ENCODE data around the gene GPANK1. TPM values are rescaled to one million over a fixed set of nuclear protein-coding genes. Genes with fewer than 3 reads are reported as not detected.
A peak's percentile ranks its signal among the peaks of the same experiment; 100 is the strongest.

The GPANK1 gene
- total and polyA plus RNA-seq, 2 of the 13 experiments (the other 11 are each of a cell fraction or from before 2014, with no cell fraction given), result 15.4 to 22.8 TPM

DNA sequence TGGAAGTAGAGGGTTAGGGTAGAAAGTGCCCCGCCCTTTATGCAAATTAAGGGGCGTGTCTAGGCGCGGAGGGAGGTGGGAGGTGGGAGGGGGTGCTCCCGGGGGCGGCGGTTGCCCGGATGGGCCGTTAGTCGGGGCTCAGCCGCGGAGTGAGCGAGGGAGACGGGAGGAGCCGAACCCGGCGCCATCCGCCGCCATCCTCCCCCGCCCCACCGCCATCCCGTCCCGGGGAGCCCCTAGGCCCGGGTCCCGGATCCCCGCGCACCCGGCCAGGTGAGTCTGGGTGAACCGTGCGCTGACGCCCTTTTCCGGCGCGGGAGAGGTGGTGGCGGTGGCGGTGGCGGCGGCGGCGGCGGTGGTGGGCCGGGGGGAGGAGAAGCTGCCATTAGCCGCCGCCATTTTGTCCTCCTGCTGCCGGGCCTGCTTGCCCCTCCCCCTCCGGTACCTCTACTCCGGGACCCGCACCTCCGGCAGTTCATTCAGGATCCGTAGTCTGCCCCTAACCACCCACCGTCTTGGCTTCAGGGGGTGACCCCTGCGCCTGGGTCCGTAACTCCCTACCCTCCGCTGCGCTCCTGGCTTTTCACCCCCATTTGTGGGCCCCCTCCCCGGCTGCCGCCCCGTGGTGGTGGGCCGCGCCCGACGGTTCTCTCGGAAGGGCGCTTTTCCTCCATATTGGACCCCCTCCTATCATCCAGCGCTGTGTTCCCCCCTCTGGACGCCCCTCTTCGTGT, 44.0 kb downstream of the GPANK1 start, which contains the start of gene PRRC2A (continued):
- TF ChIP-seq, protein P1, sequence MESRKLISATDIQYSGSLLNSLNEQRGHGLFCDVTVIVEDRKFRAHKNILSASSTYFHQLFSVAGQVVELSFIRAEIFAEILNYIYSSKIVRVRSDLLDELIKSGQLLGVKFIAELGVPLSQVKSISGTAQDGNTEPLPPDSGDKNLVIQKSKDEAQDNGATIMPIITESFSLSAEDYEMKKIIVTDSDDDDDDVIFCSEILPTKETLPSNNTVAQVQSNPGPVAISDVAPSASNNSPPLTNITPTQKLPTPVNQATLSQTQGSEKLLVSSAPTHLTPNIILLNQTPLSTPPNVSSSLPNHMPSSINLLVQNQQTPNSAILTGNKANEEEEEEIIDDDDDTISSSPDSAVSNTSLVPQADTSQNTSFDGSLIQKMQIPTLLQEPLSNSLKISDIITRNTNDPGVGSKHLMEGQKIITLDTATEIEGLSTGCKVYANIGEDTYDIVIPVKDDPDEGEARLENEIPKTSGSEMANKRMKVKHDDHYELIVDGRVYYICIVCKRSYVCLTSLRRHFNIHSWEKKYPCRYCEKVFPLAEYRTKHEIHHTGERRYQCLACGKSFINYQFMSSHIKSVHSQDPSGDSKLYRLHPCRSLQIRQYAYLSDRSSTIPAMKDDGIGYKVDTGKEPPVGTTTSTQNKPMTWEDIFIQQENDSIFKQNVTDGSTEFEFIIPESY (CRISPR knock-in tag; IDR thresholded peaks at IDR 0.05), result 0 out of 2 replicates have a peak, but pooled peaks have one; percentile 23
- no peak for TF ChIP-seq ZNF530 (CRISPR knock-in tag; IDR thresholded peaks at IDR 0.05; ENCODE audit: low read depth)
- no peak for TF ChIP-seq JARID2 (CRISPR knock-in tag; IDR thresholded peaks at IDR 0.05; ENCODE audit: insufficient replicate concordance)
- TF ChIP-seq MEIS1 (CRISPR knock-in tag; IDR thresholded peaks at IDR 0.05; ENCODE audit: borderline replicate concordance), result no peak; the same call in 1 of the 2 replicates
- no peak for TF ChIP-seq KLF13 (CRISPR knock-in tag; IDR thresholded peaks at IDR 0.05)
- TF ChIP-seq MIER2 (CRISPR knock-in tag; IDR thresholded peaks at IDR 0.05), result no peak
- TF ChIP-seq, protein P2, sequence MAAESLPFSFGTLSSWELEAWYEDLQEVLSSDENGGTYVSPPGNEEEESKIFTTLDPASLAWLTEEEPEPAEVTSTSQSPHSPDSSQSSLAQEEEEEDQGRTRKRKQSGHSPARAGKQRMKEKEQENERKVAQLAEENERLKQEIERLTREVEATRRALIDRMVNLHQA (CRISPR knock-in tag; IDR thresholded peaks at IDR 0.05), result no peak
- TF ChIP-seq, protein P3, sequence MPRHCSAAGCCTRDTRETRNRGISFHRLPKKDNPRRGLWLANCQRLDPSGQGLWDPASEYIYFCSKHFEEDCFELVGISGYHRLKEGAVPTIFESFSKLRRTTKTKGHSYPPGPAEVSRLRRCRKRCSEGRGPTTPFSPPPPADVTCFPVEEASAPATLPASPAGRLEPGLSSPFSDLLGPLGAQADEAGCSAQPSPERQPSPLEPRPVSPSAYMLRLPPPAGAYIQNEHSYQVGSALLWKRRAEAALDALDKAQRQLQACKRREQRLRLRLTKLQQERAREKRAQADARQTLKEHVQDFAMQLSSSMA (CRISPR knock-in tag; IDR thresholded peaks at IDR 0.05), result no peak; the same call in 1 of the 2 replicates
- TF ChIP-seq ZKSCAN1 (IDR thresholded peaks at IDR 0.05; ENCODE audit: low read length), result no peak
- no peak for TF ChIP-seq ZNF292 (CRISPR knock-in tag; IDR thresholded peaks at IDR 0.05; ENCODE audit: borderline replicate concordance, low read depth)
- no peak for TF ChIP-seq ETV5 (CRISPR knock-in tag; IDR thresholded peaks at IDR 0.05; ENCODE audit: borderline replicate concordance)
- no peak; the same call in 1 of the 2 replicates for TF ChIP-seq ZNF589 (CRISPR knock-in tag; conservative IDR thresholded peaks at IDR 0.05)
- 0 out of 2 replicates have a peak, but pooled peaks have one; percentile 11 for TF ChIP-seq ZNF34 (CRISPR knock-in tag; IDR thresholded peaks at IDR 0.05; ENCODE audit: borderline replicate concordance)
- TF ChIP-seq, protein P4, sequence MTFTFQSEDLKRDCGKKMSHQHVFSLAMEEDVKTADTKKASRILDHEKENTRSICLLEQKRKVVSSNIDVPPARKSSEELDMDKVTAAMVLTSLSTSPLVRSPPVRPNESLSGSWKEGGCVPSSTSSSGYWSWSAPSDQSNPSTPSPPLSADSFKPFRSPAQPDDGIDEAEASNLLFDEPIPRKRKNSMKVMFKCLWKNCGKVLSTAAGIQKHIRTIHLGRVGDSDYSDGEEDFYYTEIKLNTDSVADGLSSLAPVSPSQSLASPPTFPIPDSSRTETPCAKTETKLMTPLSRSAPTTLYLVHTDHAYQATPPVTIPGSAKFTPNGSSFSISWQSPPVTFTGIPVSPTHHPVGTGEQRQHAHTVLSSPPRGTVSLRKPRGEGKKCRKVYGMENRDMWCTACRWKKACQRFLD (CRISPR knock-in tag; IDR thresholded peaks at IDR 0.05; ENCODE audit: borderline replicate concordance), result no peak; the same call in 1 of the 2 replicates
- TF ChIP-seq HCFC1 (IDR thresholded peaks at IDR 0.05; ENCODE audit: low read depth, low read length), result no peak
- TF ChIP-seq, protein P5, sequence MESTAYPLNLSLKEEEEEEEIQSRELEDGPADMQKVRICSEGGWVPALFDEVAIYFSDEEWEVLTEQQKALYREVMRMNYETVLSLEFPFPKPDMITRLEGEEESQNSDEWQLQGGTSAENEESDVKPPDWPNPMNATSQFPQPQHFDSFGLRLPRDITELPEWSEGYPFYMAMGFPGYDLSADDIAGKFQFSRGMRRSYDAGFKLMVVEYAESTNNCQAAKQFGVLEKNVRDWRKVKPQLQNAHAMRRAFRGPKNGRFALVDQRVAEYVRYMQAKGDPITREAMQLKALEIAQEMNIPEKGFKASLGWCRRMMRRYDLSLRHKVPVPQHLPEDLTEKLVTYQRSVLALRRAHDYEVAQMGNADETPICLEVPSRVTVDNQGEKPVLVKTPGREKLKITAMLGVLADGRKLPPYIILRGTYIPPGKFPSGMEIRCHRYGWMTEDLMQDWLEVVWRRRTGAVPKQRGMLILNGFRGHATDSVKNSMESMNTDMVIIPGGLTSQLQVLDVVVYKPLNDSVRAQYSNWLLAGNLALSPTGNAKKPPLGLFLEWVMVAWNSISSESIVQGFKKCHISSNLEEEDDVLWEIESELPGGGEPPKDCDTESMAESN (CRISPR knock-in tag; conservative IDR thresholded peaks at IDR 0.05), result no peak; the same call in 1 of the 2 replicates
- no peak for TF ChIP-seq RFX3 (CRISPR knock-in tag; IDR thresholded peaks at IDR 0.05)
- TF ChIP-seq SP5 (CRISPR knock-in tag; IDR thresholded peaks at IDR 0.05; ENCODE audit: borderline replicate concordance, low read depth), result 0 out of 2 replicates have a peak, but pooled peaks have one; percentile 38
- TF ChIP-seq RFXAP (CRISPR knock-in tag; IDR thresholded peaks at IDR 0.05; ENCODE audit: borderline replicate concordance), result no peak; the same call in 1 of the 2 replicates
- no peak for TF ChIP-seq ZZZ3 (CRISPR knock-in tag; IDR thresholded peaks at IDR 0.05; ENCODE audit: borderline replicate concordance)
- peak; percentile 45; the same call in 1 of the 2 replicates for TF ChIP-seq ZNF768 (CRISPR knock-in tag; IDR thresholded peaks at IDR 0.05)
- TF ChIP-seq, protein P6, sequence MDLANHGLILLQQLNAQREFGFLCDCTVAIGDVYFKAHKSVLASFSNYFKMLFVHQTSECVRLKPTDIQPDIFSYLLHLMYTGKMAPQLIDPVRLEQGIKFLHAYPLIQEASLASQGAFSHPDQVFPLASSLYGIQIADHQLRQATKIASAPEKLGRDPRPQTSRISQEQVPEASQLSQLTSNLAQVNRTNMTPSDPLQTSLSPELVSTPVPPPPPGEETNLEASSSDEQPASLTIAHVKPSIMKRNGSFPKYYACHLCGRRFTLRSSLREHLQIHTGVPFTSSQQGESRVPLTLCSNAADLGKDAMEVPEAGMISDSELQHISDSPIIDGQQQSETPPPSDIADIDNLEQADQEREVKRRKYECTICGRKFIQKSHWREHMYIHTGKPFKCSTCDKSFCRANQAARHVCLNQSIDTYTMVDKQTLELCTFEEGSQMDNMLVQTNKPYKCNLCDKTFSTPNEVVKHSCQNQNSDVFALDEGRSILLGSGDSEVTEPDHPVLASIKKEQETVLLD (CRISPR knock-in tag; IDR thresholded peaks at IDR 0.05; ENCODE audit: low read depth), result peak; percentile 99

Data from HepG2 (cell line).